GM12873 (cell line): ENCODE results near the gene RASIP1.

Experiments
- CTCF ChIP-seq: IDR thresholded peaks from 2 replicates; pipeline ENCODE4 v1.5.1; 2012; ENCODE audit warnings: low read depth, mild to moderate bottlenecking, moderate library complexity, low read length, control low read depth; ENCODE audit not compliant: insufficient read depth; ENCODE audit errors: missing control alignments

The RASIP1 gene

DNA sequence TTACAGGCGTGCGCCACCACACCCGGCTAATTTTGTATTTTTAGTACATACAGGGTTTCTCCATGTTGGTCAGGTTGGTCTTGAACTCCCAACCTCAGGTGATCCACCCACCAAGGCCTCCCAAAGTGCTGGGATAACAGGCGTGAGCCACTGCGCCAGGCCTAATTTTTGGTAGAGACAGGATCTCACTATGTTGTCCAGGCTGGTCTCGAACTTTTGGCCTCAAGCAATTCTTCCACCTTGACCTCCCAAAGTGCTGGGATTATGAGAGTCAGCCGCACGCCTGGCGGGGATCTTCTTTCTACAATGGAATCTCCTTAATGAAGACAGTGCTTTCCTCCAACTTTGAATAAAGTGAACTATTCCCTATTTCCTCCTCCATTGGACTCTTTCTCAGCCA, 5.8 kb downstream of the RASIP1 start:
- TF ChIP-seq CTCF: no peak

DNA sequence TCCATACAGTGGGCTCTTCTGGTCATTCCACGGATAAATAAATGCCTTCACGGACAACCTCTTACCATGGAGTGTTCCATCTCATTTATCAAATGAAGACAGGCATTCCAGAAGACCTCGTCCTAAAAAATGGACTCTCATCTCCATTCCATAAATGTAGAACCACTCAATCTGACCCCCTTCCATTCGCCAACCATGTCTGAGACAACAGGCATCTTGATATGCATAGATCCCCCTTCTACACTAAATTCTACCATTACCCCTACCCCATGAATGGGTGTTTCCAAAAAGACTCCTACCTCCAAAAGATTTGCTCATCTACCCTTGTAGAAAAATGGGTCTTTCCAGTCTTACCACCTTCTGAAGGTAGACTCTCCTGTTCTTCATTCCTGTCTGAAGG, 9.0 kb downstream of the RASIP1 start:
- no peak for TF ChIP-seq CTCF

DNA sequence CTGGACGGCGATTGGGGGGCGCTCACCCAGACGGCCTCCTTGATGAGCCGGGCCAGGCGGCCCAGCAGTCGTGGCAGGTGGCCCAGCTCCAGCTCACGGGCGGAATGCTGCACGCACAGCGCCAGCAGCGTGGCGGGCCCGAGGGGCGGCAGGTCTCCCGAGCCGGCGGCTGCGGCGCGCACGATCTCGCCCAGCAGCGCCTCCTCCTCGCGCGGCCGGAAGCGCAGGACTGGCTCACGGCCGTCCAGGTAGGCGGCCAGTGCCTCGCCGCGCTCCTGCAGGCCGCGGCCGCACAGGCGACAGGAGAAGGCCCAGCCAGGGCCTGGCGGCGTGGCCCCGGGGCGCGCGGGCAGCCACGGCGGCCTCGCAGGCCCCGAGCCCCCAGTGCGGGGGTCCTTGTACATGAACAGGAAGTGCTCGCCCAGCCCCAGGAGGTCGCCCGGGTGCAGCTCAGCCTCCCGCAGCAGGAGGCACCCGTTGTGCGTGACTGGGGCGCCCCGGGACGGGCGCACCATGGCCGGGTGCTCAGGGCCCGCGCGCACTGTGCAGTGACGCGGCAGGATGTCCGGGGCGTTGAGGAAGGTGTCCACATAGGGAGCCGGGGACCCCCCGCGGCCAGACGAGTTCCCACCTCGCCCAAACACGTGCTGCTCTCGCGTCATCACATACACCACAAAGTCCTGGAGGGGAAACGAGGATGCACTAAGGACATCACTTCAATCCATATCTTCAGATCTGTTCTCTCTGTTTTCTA, 11.3 kb downstream of the RASIP1 start:
- TF ChIP-seq CTCF: no peak

- no peak for TF ChIP-seq CTCF
Observed at GRCh38 chr19:48726556-48726955, 13.9 kb downstream of the RASIP1 start.

- TF ChIP-seq CTCF: no peak
Observed at GRCh38 chr19:48724796-48725753, 15.3 kb downstream of the RASIP1 start.

GRCh38 chr19:48722196-48722708, 18.2 kb downstream of the RASIP1 start:
- no peak for TF ChIP-seq CTCF
